Activated CD8-positive, alpha-beta memory T cell treated with anti-CD3 and anti-CD28 coated beads, Interleukin-2, amount 10 ng/mL, durations not matched to agents 7 days and 5 days (primary cell): ENCODE results near the gene DEGS2. TPM values are rescaled to one million over a fixed set of nuclear protein-coding genes. Genes with fewer than 3 reads are reported as not detected.
"Not testable (repeated sequence)": the region's sequence is repeated elsewhere in the genome, so short reads cannot be mapped to it uniquely, and the experiment has no call there.

ENCODE experiments used
- ATAC-seq: fragments of 150-1000 bp; cut with Tn5 transposase; one replicate; pipeline ENCODE4 v1.10.0; 2021; ENCODE audit warnings: moderate library complexity
- CTCF ChIA-PET: fragments of 350-600 bp; sonication (Branson Sonifier 250); formaldehyde crosslinking; loops from one replicate; lab custom pipeline; 2021; ENCODE audit warnings: antibody characterized with exemption; lab: Charles Lee
- DNase-seq: peaks from one replicate; pipeline ENCODE4 v3.0.0-alpha.2; 2020
- H3K27ac Mint-ChIP-seq: one replicate; pipeline ENCODE4 v1.8.0; 2021; ENCODE audit warnings: mild to moderate bottlenecking, mixed read lengths
- H3K27me3 Mint-ChIP-seq: one replicate; pipeline ENCODE4 v1.8.0; 2021; ENCODE audit warnings: mixed read lengths
- H3K36me3 Mint-ChIP-seq: one replicate; pipeline ENCODE4 v1.8.0; 2021; ENCODE audit warnings: mild to moderate bottlenecking, mixed read lengths
- H3K4me1 Mint-ChIP-seq: one replicate; pipeline ENCODE4 v1.8.0; 2021; ENCODE audit warnings: mixed read lengths
- H3K4me3 Mint-ChIP-seq: one replicate; pipeline ENCODE4 v1.8.0; 2021; ENCODE audit warnings: mild to moderate bottlenecking, moderate library complexity, mixed read lengths
- H3K9me3 Mint-ChIP-seq: one replicate; pipeline ENCODE4 v1.8.0; 2022; ENCODE audit warnings: low read depth, mixed read lengths
- total RNA-seq, 2 experiments: library from RNA; stranded (reverse); gene quantifications; one replicate each; pipeline ENCODE4 v1.2.3, GENCODE V29; 2021

DEGS2 gene
- total RNA-seq, 2 experiments from 2014 or later: not detected

DNA sequence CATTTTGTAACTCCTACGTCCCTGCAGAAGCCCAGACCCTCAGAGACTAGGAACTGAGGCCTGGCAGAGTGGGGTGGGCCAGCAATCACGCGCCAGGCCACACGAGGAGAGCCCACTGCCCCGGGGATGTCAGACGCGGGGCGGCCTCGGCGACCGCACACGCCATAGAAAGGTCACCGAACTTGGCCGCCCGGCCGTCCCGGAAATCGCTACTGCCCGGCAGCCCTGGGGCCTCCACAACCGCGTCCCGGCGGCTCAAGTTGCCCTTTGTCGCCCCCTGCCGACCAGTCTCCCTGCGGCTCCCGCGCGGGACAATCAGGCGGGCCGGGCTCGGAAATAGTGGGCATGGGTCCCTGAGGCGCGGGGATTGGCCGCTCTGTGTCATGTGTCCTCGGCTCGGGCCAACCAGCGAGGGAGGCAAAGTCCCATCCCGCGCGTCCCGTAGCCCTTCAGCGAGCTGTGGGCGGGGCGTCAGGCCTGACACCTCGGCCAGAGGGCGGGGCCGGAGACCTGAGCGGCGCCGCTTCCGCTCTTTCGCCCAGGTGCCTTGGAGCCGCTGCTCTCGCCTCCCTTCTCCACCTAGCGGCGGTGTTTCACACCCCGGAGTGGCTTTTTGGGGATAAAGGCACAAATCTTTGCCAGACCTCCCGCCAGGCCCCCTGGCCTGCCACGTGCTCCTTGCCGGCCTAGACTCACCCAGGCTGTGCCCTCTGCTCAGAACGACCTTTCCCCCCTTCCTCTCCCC, 33.4 kb upstream of the DEGS2 start:
- Mint-ChIP-seq H3K27ac (peak overlapping the region; percentile 90), H3K36me3 (no peaks in the 10 kb centered on the region), H3K4me1 (peaks cover 15% of the 10 kb centered on the region), H3K4me3 (peak overlapping the region; percentile 58), H3K9me3 (no peaks in the 10 kb centered on the region), H3K27me3 (no peaks in the 10 kb centered on the region)
- ATAC-seq: peak; percentile 100
- CTCF ChIA-PET: interaction anchor here (0.7 to 6.6 kb wide), 77 partner anchors 9 to 588 kb away, joined by 3 to 56 read pairs (median 5); partner anchors contain the start of genes CYP46A1, DEGS2 and EVL
- DNase-seq: peak; percentile 100

DNA sequence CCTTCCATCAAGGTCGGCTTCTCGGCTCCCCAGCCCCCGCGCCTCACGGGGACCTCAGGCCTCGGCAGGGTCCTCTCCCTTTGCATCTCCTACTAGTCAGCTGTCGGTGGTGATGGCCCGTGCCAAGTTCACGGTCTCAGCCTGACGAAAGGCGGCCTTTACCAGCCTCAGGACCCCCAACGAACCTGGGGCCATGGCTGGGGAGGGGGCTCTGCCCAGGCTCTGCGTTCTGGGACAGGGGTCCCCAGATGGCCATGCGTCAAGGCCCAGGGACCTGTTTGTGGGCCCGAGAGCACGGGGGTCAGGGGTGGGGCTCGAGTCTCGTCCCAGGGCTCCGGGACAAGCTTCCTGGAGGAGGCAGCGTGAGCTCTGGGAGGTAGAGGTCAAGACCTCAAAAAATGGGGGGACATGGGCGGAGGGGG, 32.8 kb upstream of the DEGS2 start:
- DNase-seq (peak; percentile 50), ATAC-seq (no peak)
- Mint-ChIP-seq H3K9me3 (no peaks in the 10 kb centered on the region), H3K27ac (peak overlapping the region; percentile 90), H3K27me3 (no peaks in the 10 kb centered on the region), H3K36me3 (no peaks in the 10 kb centered on the region), H3K4me3 (peak overlapping the region; percentile 58), H3K4me1 (peaks cover 15% of the 10 kb centered on the region)
- CTCF ChIA-PET: interaction anchor here (0.9 to 6.6 kb wide), 64 partner anchors 8 to 508 kb away, joined by 3 to 56 read pairs (median 6); partner anchors contain the start of genes CYP46A1, DEGS2 and EVL

DNA sequence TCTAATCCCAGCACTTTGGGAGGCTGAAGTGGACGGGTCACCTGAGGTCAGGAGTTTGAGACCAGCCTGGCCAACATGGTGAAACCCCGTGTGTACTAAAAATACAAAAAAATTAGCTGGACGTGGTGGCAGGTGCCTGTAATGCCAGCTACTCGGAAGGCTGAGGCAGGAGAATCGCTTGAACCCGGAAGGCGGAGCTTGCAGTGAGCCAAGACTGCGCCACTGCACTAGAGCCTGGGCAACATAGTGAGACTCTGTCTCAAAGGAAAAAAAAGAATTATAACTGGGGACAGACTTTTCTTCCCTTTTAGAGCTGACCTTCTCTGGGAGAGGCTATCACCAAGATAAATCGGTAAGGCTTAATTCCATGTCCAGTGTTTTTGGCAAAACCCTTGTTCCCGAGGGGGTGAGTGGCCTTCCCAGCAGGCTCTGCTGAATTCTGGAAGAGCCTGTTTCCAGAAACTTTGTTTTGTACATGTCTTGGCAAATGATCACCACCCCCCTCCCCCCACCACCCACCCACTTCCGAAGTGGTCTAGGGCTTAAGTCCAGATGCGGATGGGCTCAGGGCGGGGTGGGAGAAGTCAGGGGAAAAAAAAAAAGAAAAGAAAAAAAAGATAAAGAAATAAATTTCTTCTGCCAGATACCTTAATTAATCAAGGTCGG, 32.3 kb upstream of the DEGS2 start:
- no peaks in the 10 kb centered on the region for H3K9me3 Mint-ChIP-seq
- CTCF ChIA-PET: interaction anchor here (0.8 to 6.6 kb wide), 26 partner anchors 16 to 508 kb away, joined by 3 to 56 read pairs (median 10); partner anchors contain the start of genes CYP46A1 and DEGS2
- H3K4me1 Mint-ChIP-seq: peaks cover 15% of the 10 kb centered on the region
- H3K4me3 Mint-ChIP-seq: no peak overlapping the region
- H3K27me3 Mint-ChIP-seq: no peaks in the 10 kb centered on the region
- no peak for ATAC-seq
- H3K27ac Mint-ChIP-seq: peak overlapping the region; percentile 90
- no peaks in the 10 kb centered on the region for H3K36me3 Mint-ChIP-seq
- DNase-seq: no peak

- CTCF ChIA-PET: interaction anchor here (0.7 to 6.6 kb wide), 2 partner anchors 15 to 23 kb away, joined by 3 to 56 read pairs; no protein-coding TSS in a partner anchor
- H3K27ac Mint-ChIP-seq: no peak overlapping the region
- no peaks in the 10 kb centered on the region for H3K27me3 Mint-ChIP-seq
- H3K36me3 Mint-ChIP-seq: no peaks in the 10 kb centered on the region
- H3K4me1 Mint-ChIP-seq: peaks cover 19% of the 10 kb centered on the region
- DNase-seq: no peak
- no peak for ATAC-seq
- H3K9me3 Mint-ChIP-seq: no peaks in the 10 kb centered on the region
- H3K4me3 Mint-ChIP-seq: no peak overlapping the region
These were observed 30.7 kb upstream of the DEGS2 start for GRCh38 chr14:100190126-100190525.

DNA sequence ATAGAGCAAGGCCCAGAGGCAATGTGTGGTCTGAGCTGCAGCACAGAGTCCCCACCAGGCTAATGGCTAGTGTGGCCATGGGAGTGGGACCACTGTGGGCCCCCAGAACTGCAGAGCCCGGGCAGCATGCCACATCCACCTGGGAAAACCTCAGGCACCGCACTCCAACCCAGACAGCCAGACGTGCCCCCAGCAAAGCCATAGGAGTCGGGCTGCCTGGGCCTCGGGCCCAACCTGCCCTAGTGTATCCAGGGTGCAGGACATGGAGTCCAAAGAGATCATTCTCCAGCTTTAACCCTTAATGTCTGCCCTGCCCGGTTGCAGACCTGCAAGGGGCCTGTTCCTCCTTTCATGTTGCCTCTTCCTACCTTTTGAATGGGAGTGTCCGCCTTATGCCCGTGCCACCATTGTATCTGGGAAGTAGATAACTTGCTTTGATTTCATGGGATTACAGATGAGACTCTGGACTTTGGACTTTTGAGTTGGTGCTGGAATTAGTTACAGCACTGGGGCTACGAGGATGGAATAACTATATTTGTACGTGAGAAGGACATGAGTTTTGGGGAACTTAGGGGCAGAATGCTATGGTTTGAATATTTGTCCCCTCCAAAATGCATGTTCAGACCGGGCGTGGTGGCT, 29.1 kb upstream of the DEGS2 start:
- no peak overlapping the region for H3K27ac Mint-ChIP-seq

GRCh38 chr14:100187247-100187833, 27.9 kb upstream of the DEGS2 start:
- DNase-seq (no peak), ATAC-seq (no peak)
- H3K4me1 Mint-ChIP-seq: peaks cover 6% of the 10 kb centered on the region
- no peaks in the 10 kb centered on the region for H3K27me3 Mint-ChIP-seq
- no peak overlapping the region for H3K4me3 Mint-ChIP-seq
- H3K9me3 Mint-ChIP-seq: no peaks in the 10 kb centered on the region
- no peaks in the 10 kb centered on the region for H3K36me3 Mint-ChIP-seq
- no peak overlapping the region for H3K27ac Mint-ChIP-seq
- CTCF ChIA-PET: interaction anchor here (1.0 kb wide), 1 partner anchor 47 kb away, joined by 3 read pairs; no protein-coding TSS in a partner anchor

More for the DNA sequence above, 29.1 kb upstream of the DEGS2 start:
- DNase-seq (no peak), ATAC-seq (no peak)
- no peak overlapping the region for H3K4me3 Mint-ChIP-seq
- no peaks in the 10 kb centered on the region for H3K27me3 Mint-ChIP-seq
- H3K9me3 Mint-ChIP-seq: no peaks in the 10 kb centered on the region
- CTCF ChIA-PET: interaction anchor here (0.9 kb wide), 1 partner anchor 53 kb away, joined by 3 read pairs; no protein-coding TSS in a partner anchor
- H3K4me1 Mint-ChIP-seq: peaks cover 14% of the 10 kb centered on the region
- H3K36me3 Mint-ChIP-seq: no peaks in the 10 kb centered on the region

GRCh38 chr14:100181876-100182551, 22.6 kb upstream of the DEGS2 start:
- ATAC-seq, H3K36me3 Mint-ChIP-seq, H3K27me3 Mint-ChIP-seq, DNase-seq, H3K4me1 Mint-ChIP-seq, H3K27ac Mint-ChIP-seq, H3K9me3 Mint-ChIP-seq, H3K4me3 Mint-ChIP-seq, CTCF ChIA-PET: not testable (repeated sequence)

DNA sequence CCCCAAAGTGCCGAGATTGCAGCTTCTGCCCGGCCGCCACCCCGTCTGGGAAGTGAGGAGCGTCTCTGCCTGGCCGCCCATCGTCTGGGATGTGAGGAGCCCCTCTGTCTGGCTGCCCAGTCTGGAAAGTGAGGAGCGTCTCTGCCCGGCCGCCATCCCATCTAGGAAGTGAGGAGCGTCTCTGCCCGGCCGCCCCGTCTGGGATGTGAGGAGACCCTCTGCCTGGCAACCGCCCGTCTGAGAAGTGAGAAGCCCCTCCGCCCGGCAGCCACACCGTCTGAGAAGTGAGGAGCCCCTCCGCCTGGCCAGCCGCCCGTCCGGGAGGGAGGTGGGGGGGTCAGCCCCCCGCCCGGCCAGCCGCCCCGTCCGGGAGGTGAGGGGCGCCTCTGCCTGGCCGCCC, 21.2 kb upstream of the DEGS2 start:
- H3K4me3 Mint-ChIP-seq, H3K36me3 Mint-ChIP-seq, ATAC-seq, H3K27me3 Mint-ChIP-seq, DNase-seq, H3K27ac Mint-ChIP-seq, H3K4me1 Mint-ChIP-seq, CTCF ChIA-PET, H3K9me3 Mint-ChIP-seq: not testable (repeated sequence)

DNA sequence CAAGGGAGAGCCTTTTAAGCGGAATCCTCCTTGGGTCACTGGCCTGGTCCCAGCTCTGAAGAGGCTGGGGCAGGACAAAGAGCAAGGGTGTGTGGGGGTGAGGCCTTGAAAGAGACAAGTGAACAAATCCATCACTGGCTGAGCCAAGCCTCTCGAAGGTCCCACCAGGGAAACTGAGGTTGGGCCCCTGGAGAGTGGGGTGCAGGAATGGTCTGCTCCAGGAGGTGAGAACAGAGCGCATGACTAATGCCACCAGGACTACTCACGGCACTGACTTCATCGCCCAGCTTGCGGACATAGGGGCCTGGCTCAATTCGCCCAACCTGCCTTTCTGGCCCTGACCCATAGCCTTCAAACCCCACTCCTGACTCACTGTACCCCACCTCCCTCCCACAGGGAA, 19.2 kb upstream of the DEGS2 start:
- H3K9me3 Mint-ChIP-seq: no peaks in the 10 kb centered on the region
- no peak for DNase-seq
- no peak for ATAC-seq
- no peaks in the 10 kb centered on the region for H3K36me3 Mint-ChIP-seq
- no peak overlapping the region for H3K4me3 Mint-ChIP-seq
- no peak overlapping the region for H3K27ac Mint-ChIP-seq
- no peaks in the 10 kb centered on the region for H3K4me1 Mint-ChIP-seq
- H3K27me3 Mint-ChIP-seq: peaks cover 3% of the 10 kb centered on the region
- CTCF ChIA-PET: no interaction called here

DNA sequence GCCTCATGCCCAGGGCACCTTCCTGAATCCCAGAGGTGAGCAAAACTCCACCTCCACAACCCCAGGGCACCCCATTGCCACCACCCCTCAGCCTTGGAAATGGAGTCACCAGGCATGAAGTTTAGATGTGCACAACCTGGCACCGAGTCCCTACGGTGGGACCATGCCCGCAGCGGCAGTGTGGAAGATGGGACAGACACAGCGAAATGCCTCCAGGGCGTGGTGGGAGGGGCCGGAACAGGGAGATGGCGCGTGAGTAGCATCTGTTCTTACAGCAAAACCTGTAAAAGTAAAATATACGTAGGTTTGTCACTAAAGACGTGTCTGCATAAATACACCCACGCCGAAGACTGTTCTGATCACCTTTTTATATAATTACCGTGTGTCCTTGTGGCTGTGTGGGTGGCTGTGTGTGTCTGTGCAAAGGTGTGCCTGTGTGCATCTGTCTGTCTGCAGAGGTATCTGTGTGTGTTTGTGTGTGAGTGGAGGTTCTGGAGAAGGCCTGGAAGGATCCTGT, 17.4 kb upstream of the DEGS2 start:
- ATAC-seq (no peak), DNase-seq (no peak)
- H3K36me3 Mint-ChIP-seq: no peaks in the 10 kb centered on the region
- no peaks in the 10 kb centered on the region for H3K4me1 Mint-ChIP-seq
- H3K9me3 Mint-ChIP-seq: no peaks in the 10 kb centered on the region
- CTCF ChIA-PET: interaction anchor here (2.2 kb wide), 1 partner anchor 194 kb away, joined by 6 read pairs; no protein-coding TSS in a partner anchor
- peaks cover 8% of the 10 kb centered on the region for H3K27me3 Mint-ChIP-seq
- H3K4me3 Mint-ChIP-seq: no peak overlapping the region
- no peak overlapping the region for H3K27ac Mint-ChIP-seq

- no peaks in the 10 kb centered on the region for H3K9me3 Mint-ChIP-seq
These were observed 13.9 kb upstream of the DEGS2 start for GRCh38 chr14:100173353-100173752.

GRCh38 chr14:100172811-100173210, 13.4 kb upstream of the DEGS2 start:
- ATAC-seq (no peak), DNase-seq (no peak)
- peaks cover 2% of the 10 kb centered on the region for H3K4me1 Mint-ChIP-seq
- no peak overlapping the region for H3K27ac Mint-ChIP-seq
- CTCF ChIA-PET: interaction anchor here (1.7 kb wide), 1 partner anchor 20 kb away, joined by 4 read pairs; no protein-coding TSS in a partner anchor
- H3K27me3 Mint-ChIP-seq: peaks cover 11% of the 10 kb centered on the region
- H3K9me3 Mint-ChIP-seq: no peaks in the 10 kb centered on the region
- no peak overlapping the region for H3K4me3 Mint-ChIP-seq
- H3K36me3 Mint-ChIP-seq: no peaks in the 10 kb centered on the region

More at GRCh38 chr14:100173353-100173752, 13.9 kb upstream of the DEGS2 start:
- H3K27me3 Mint-ChIP-seq: peaks cover 11% of the 10 kb centered on the region
- ATAC-seq (no peak), DNase-seq (no peak)
- CTCF ChIA-PET: no interaction called here
- H3K4me3 Mint-ChIP-seq: no peak overlapping the region
- H3K4me1 Mint-ChIP-seq: peaks cover 2% of the 10 kb centered on the region
- no peak overlapping the region for H3K27ac Mint-ChIP-seq
- no peaks in the 10 kb centered on the region for H3K36me3 Mint-ChIP-seq
